Activated B cell treated with CpG ODN at 0.5 μM for 24 hours (primary cell): ENCODE results near the gene AIMP2. TPM values are rescaled to one million over a fixed set of nuclear protein-coding genes. Genes with fewer than 3 reads are reported as not detected.
"Not testable (repeated sequence)": the region's sequence is repeated elsewhere in the genome, so short reads cannot be mapped to it uniquely, and the experiment has no call there.

Source experiments
- ATAC-seq: fragments of 200-7000 bp; cut with Tn5 transposase; one replicate; pipeline ENCODE4 v1.10.0; 2021; ENCODE audit warnings: low read depth, mild to moderate bottlenecking, moderate library complexity
- CTCF ChIA-PET: fragments of 350-600 bp; sonication (Branson Sonifier 250); formaldehyde crosslinking; loops from one replicate; lab custom pipeline; 2021; ENCODE audit warnings: antibody characterized with exemption; lab: Charles Lee
- POLR2A ChIA-PET: fragments of 350-600 bp; sonication (Branson Sonifier 250); formaldehyde crosslinking; loops from one replicate; lab custom pipeline; 2021; ENCODE audit warnings: antibody characterized with exemption; lab: Charles Lee
- DNase-seq: peaks from one replicate; pipeline ENCODE4 v3.0.0; 2022
- H3K27ac Mint-ChIP-seq: one replicate; pipeline ENCODE4 v1.8.0; 2020; ENCODE audit warnings: mixed read lengths
- H3K27me3 Mint-ChIP-seq: one replicate; pipeline ENCODE4 v1.8.0; 2021; ENCODE audit warnings: mixed read lengths
- H3K36me3 Mint-ChIP-seq: one replicate; pipeline ENCODE4 v1.8.0; 2021; ENCODE audit warnings: low read depth, mixed read lengths
- H3K4me1 Mint-ChIP-seq: one replicate; pipeline ENCODE4 v1.8.0; 2021; ENCODE audit warnings: mixed read lengths
- H3K4me3 Mint-ChIP-seq: one replicate; pipeline ENCODE4 v1.8.0; 2020; ENCODE audit warnings: mild to moderate bottlenecking, mixed read lengths
- H3K9me3 Mint-ChIP-seq: one replicate; pipeline ENCODE4 v1.8.0; 2020; ENCODE audit warnings: mixed read lengths
- CTCF ChIP-seq: fragments of 200-600 bp; IDR thresholded peaks from one replicate; pipeline ENCODE4 v1.8.0; 2022; ENCODE audit warnings: antibody characterized with exemption, mild to moderate bottlenecking
- intact Hi-C: fragments of 100-400 bp; cut with micrococcal nuclease; formaldehyde crosslinking; loops from one replicate; pipeline ENCODE4 v1.15.1; 2024
- total RNA-seq: library from RNA; stranded (reverse); gene quantifications from 2 replicates; pipeline ENCODE4 v1.2.3, GENCODE V29; 2022

AIMP2 gene
- total RNA-seq, 1 donor from 2014 or later, result 37.8 TPM

GRCh38 chr7:6057316-6058129 is 48.5 kb downstream of the AIMP2 start:
- Mint-ChIP-seq H3K27ac (peak overlapping the region; percentile 94), H3K27me3 (no peaks in the 10 kb centered on the region), H3K36me3 (peaks cover 22% of the 10 kb centered on the region), H3K9me3 (no peaks in the 10 kb centered on the region), H3K4me1 (peaks cover 26% of the 10 kb centered on the region), H3K4me3 (peak overlapping the region; percentile 96)
- intact Hi-C loops, result no loop called here
- ATAC-seq (no peak), DNase-seq (no peak)
- POLR2A ChIA-PET, result interaction anchor here (0.7 to 1.3 kb wide), 3 partner anchors 9 to 1177 kb away, joined by 5 to 7 read pairs (median 6); no protein-coding TSS in a partner anchor
- CTCF ChIA-PET, result no interaction called here
- no peak for TF ChIP-seq CTCF

- H3K27me3 Mint-ChIP-seq, ATAC-seq, CTCF ChIA-PET, H3K9me3 Mint-ChIP-seq, intact Hi-C loops, DNase-seq, H3K36me3 Mint-ChIP-seq, H3K4me3 Mint-ChIP-seq, H3K27ac Mint-ChIP-seq: not testable (repeated sequence)
- H3K4me1 Mint-ChIP-seq, result peaks cover 26% of the 10 kb centered on the region
- POLR2A ChIA-PET, result interaction anchor here (0.6 kb wide), 2 partner anchors 50 to 388 kb away, joined by 4 to 10 read pairs; no protein-coding TSS in a partner anchor
Measured at GRCh38 chr7:6059941-6060340, 50.9 kb downstream of the AIMP2 start.

- intact Hi-C loops, result no loop called here
- Mint-ChIP-seq H3K27ac (peak overlapping the region; percentile 3), H3K4me3 (no peak overlapping the region), H3K27me3 (no peaks in the 10 kb centered on the region), H3K36me3 (no peaks in the 10 kb centered on the region), H3K4me1 (peaks cover 14% of the 10 kb centered on the region), H3K9me3 (no peaks in the 10 kb centered on the region)
- ATAC-seq (peak; percentile 85), DNase-seq (no peak)
- CTCF ChIA-PET, result no interaction called here
- no peak for TF ChIP-seq CTCF
- POLR2A ChIA-PET, result interaction anchor here (0.9 kb wide), 1 partner anchor 12 kb away, joined by 3 read pairs; no protein-coding TSS in a partner anchor
Measured at GRCh38 chr7:6071406-6071805, 62.3 kb downstream of the AIMP2 start.

Other genes with a start within 250 kb of the AIMP2 start
- 49.4 and 58.4 TPM in 2 replicates for gene RNF216, start 227.6 kb upstream of the AIMP2 start, total RNA-seq
- not detected in 2 replicates for gene OCM, start 128.5 kb upstream of the AIMP2 start, total RNA-seq
- 81.7 and 85.3 TPM in 2 replicates for gene CCZ1, start 110.5 kb upstream of the AIMP2 start, total RNA-seq
- gene RSPH10B, start 38.6 kb upstream of the AIMP2 start, total RNA-seq, result not detected in 2 replicates
- gene PMS2, start 223 bp upstream of the AIMP2 start, total RNA-seq, result 16.0 and 25.7 TPM in 2 replicates
- not detected in 2 replicates for gene ANKRD61, start 22.1 kb downstream of the AIMP2 start, total RNA-seq
- 82.0 and 85.7 TPM in 2 replicates for gene EIF2AK1, start 49.9 kb downstream of the AIMP2 start, total RNA-seq
- 10.4 and 13.3 TPM in 2 replicates for gene USP42, start 95.7 kb downstream of the AIMP2 start, total RNA-seq